ENCODE measurements around the gene SH2D3C. TPM values are rescaled to one million over a fixed set of nuclear protein-coding genes. Genes with fewer than 3 reads are reported as not detected.

The SH2D3C gene
- total and polyA plus RNA-seq, 9 of the 15 experiments (the other 6 are each of a cell fraction or from before 2014, with no cell fraction given), result 0.03 to 1.2 (median 0.22) TPM; not detected in 1

- CTCF ChIA-PET (ENCODE audit: low intra/inter-chr PET ratio), result no interaction called here
- H3K9me1 ChIP-seq (ENCODE audit: control insufficient read depth, insufficient read depth, low read length), result no peaks in the 10 kb centered on the region
- POLR2A ChIA-PET, result interaction anchor here (1.7 kb wide), 1 partner anchor 17 kb away, joined by 5 read pairs; no protein-coding TSS in a partner anchor
- no peaks in the 10 kb centered on the region for H3K79me2 ChIP-seq (ENCODE audit: control insufficient read depth, insufficient read depth, low read length)
- in situ Hi-C loops (cut with MboI), result no loop called here
- no peak overlapping the region for H3K27ac ChIP-seq (ENCODE audit: extremely low read depth, low read depth, low read length)
- WGBS (ENCODE audit: insufficient coverage, low coverage, missing lambda C conversion rate), result 15% methylated on average over 6 of the region's 11 CpGs
- ATAC-seq, result peak; percentile 33; the same call in 2 of the 3 replicates
- no peak for DNase-seq (ENCODE audit: extremely low read depth in 1 of 4, low spot score in 3 of 4)
- BruUV-seq (replicated peaks), result no TSS peak
- H3K4me1 ChIP-seq (replicated peaks in 1 of 2; ENCODE audit: control insufficient read depth in 2 of 2, insufficient read depth in 2 of 2, low read length in 2 of 2), result peaks cover 0 to 28% of the 10 kb centered on the region in 2 experiments; a peak in 3 of 5 replicates
- H3K27me3 ChIP-seq (ENCODE audit: control insufficient read depth in 2 of 2, insufficient read depth in 2 of 2, low read length in 2 of 2), result no peaks in the 10 kb centered on the region; a peak in 1 of 5 replicates
- intact Hi-C loops (cut with micrococcal nuclease), result no loop called here
- H2AFZ ChIP-seq (ENCODE audit: low read depth, low read length), result no peak overlapping the region
- FAIRE-seq, result no peak
- H3K9me3 ChIP-seq (replicated peaks; ENCODE audit: control insufficient read depth, insufficient read depth, low read depth, low read length), result no peaks in the 10 kb centered on the region
- no peak overlapping the region for H3K4me2 ChIP-seq (ENCODE audit: insufficient read depth, low read length)
- 0 out of 4 replicates have a peak overlapping the region, but pooled peaks of 1 of the 2 experiments have one; percentile 13 for H3K9ac ChIP-seq (ENCODE audit: insufficient read depth in 1 of 2, low read depth in 2 of 2, low read length in 2 of 2)
- no peak overlapping the region for H3K4me3 ChIP-seq
- no peaks in the 10 kb centered on the region for H4K20me1 ChIP-seq (replicated peaks; ENCODE audit: control insufficient read depth, insufficient read depth, low read length)
- no peak for TF ChIP-seq NUFIP1 (IDR thresholded peaks at IDR 0.05; ENCODE audit: partially characterized antibody)
- no peak for TF ChIP-seq RFX7 (CRISPR knock-in tag; IDR thresholded peaks at IDR 0.05)
- TF ChIP-seq ZBTB1 (CRISPR knock-in tag; IDR thresholded peaks at IDR 0.05; ENCODE audit: borderline replicate concordance, low read depth), result no peak
- no peak for TF ChIP-seq NCOR1 (IDR thresholded peaks at IDR 0.05)
- TF ChIP-seq HSF4 (CRISPR knock-in tag; IDR thresholded peaks at IDR 0.05; ENCODE audit: borderline replicate concordance), result no peak
- no peak for TF ChIP-seq ZBTB2 (IDR thresholded peaks at IDR 0.05)
- TF ChIP-seq HIVEP1 (CRISPR knock-in tag; IDR thresholded peaks at IDR 0.05), result no peak
- TF ChIP-seq MNT (conservative IDR thresholded peaks at IDR 0.05), result no peak
- TF ChIP-seq CBX1 (IDR thresholded peaks at IDR 0.05; ENCODE audit: low read depth), result no peak
- no peak for TF ChIP-seq GABPB2 (CRISPR knock-in tag; conservative IDR thresholded peaks at IDR 0.05)
- TF ChIP-seq HDAC2 (IDR thresholded peaks at IDR 0.05), result no peak
- no peak for TF ChIP-seq ETV6 (IDR thresholded peaks at IDR 0.05; ENCODE audit: borderline replicate concordance in 1 of 2, low read depth in 2 of 2, low read length in 1 of 2)
- TF ChIP-seq ETV6 (CRISPR knock-in tag; IDR thresholded peaks at IDR 0.05; ENCODE audit: borderline replicate concordance), result no peak
- no peak for TF ChIP-seq SOX6 (IDR thresholded peaks at IDR 0.05)
- no peak for TF ChIP-seq ZNF24 (IDR thresholded peaks at IDR 0.05)
- no peak for TF ChIP-seq ZNF584 (CRISPR knock-in tag; IDR thresholded peaks at IDR 0.05; ENCODE audit: low read depth)
- no peak for TF ChIP-seq SMC3 (conservative IDR thresholded peaks at IDR 0.05; ENCODE audit: insufficient read depth, low read depth, low read length)
- no peaks in the 10 kb centered on the region for H3K36me3 ChIP-seq (ENCODE audit: control insufficient read depth, insufficient read depth, low read length)
These were observed 57.1 kb downstream of the SH2D3C start for GRCh38 chr9:127721391-127721821.

Measured in K562 (cell line).